K562 (cell line): ENCODE measurements around the gene SCUBE1.

Source experiments
- SMAD4 ChIP-seq: fragments of 250-450 bp; sonication (Bioruptor Pico); conservative IDR thresholded peaks from 2 replicates; pipeline ENCODE4 v1.8.0; 2021; ENCODE audit warnings: inconsistent platforms, mild to moderate bottlenecking, moderate library complexity
- STAT5A ChIP-seq: IDR thresholded peaks from 2 replicates; pipeline ENCODE4 v1.6.1; 2012; ENCODE audit warnings: low read length, inconsistent platforms, borderline replicate concordance

- TF ChIP-seq STAT5A (no peak), SMAD4 (CRISPR knock-in tag) (no peak)
Measured at GRCh38 chr22:43231724-43232034, 111.5 kb downstream of the SCUBE1 start.
